SK-N-SH (cell line): ENCODE data around the gene CDAN1.

Experiments
- POLR2AphosphoS5 ChIP-seq: IDR thresholded peaks from 2 replicates; pipeline ENCODE4 v1.6.1; 2012; ENCODE audit warnings: low read depth, low read length
- TF ChIP-seq, protein P1 (sequence below): IDR thresholded peaks from 2 replicates; pipeline ENCODE4; 2012

DNA sequence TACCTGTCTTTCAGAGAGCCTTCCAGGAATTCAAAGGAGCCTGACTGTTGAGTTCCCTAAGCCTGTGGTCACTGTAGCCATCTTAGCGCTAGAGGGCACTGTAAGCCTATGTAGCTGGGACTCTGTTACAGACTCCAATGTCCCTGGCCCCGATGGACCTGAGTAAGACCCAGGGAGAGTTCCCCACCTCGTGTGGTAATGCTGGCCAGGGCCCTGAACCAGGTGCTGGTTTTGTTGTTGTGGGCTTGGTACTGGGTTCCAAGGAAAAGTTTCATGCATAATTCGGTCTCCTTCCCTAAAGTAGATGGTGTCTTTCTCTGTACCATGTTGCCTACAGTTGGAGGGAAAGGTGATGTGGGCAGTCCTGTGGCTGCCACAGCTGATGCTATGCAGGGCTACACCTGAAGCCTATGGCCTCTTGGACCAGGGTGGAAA, 32.4 kb downstream of the CDAN1 start:
- TF ChIP-seq POLR2AphosphoS5: no peak
- TF ChIP-seq, protein P1, sequence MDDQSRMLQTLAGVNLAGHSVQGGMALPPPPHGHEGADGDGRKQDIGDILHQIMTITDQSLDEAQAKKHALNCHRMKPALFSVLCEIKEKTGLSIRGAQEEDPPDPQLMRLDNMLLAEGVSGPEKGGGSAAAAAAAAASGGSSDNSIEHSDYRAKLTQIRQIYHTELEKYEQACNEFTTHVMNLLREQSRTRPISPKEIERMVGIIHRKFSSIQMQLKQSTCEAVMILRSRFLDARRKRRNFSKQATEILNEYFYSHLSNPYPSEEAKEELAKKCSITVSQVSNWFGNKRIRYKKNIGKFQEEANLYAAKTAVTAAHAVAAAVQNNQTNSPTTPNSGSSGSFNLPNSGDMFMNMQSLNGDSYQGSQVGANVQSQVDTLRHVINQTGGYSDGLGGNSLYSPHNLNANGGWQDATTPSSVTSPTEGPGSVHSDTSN: no peak
